SW480 (cell line): ENCODE data around the gene LPCAT1.
"Not testable (repeated sequence)": the region's sequence is repeated elsewhere in the genome, so short reads cannot be mapped to it uniquely, and the experiment has no call there.

Experiments used
- DNase-seq: peaks from one replicate; pipeline ENCODE4 v3.0.0-alpha.2; 2016; ENCODE audit warnings: low spot score

LPCAT1 gene

DNA sequence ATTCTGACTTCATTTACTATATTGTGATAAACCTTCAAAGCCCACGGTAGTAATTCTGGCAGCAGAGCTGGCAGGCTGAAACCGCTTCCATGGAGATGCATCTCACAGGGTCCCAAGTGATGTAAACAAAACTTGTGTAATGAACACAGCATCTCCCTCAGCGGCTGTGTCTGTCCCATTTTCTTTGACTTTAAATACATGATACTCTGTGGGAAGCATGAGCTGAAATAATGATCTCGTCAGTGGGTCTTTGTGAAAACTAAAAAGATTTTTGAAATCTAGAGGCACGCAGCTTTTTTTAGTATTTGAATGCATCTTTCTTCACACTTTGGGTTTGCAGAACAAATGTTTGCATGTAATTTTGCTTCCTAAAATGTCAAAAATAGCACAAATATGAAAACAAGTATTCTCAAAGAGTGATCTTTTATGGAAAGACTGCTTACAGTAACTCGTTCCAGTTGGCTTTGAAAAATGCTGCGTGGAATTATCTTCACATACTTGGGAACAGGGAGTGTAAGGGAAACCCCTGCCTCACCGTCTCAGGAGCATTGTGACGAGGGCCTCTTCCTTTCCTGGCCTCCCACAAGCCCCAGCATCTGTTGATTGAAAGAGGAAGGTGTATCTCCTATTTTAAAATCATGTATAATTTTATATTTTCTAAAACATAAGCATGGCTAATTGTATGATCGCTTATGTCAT, 18.1 kb upstream of the LPCAT1 start:
- DNase-seq = no peak

DNA sequence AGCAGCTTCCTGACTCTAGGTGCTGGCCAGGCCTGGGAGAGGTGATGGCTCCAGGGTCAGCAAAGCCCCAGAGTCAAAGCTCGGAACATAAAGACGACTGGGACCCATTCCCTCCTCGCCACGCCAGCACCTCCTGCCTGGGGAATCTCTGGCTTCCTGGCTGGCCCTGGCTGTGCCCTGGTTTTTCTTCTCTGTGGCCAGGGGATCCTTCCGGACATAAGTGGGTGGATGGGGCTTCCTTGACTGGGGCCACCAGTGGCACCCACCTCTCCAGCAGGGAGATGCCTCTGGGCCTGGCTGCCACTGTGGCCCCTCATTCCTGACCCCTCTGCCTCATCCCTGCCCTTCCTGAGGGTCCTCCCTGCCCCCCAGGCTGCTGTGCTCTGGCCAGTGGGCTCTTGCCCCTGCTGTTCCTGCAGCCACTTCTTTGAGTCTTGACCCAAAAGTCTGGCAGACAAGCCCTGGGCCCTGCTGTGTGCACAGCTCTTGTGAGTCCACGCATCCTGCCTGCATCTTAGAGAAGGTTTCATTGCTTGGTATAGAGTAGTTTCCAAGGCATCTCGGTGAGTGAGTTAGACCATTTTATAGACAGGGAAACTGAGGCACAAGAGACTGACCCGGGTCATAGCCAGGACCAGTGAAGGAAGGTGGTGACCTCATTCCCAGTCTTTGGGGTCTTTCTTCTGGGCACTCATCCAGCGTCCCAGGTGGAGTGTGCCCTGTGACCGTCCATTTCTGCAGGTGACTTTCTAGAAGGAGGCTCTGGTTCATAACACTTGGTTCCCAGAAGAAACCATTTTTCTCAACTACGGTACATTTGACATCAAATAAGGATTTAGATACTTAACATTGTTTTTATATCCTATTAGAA, 17.3 kb upstream of the LPCAT1 start:
- no peak for DNase-seq

DNA sequence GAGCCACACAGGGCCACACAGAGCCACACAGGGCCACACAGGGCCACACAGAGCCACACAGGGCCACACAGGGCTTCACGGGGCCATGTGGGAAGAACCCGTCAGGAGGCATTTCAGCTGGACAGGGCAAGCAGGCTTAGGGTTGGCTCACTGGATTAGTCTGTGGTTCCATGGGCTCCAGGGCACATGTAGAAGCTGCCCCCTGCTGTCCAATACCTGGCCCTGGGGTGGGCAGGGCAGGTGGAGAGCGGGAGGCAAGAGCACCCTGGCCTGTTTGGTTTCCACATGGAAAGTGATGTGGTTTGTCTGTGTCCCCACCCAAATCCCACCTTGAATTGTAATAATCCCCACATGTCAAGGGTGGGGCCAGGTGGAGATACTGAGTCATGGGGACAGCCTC, 16.4 kb upstream of the LPCAT1 start:
- no peak for DNase-seq

DNA sequence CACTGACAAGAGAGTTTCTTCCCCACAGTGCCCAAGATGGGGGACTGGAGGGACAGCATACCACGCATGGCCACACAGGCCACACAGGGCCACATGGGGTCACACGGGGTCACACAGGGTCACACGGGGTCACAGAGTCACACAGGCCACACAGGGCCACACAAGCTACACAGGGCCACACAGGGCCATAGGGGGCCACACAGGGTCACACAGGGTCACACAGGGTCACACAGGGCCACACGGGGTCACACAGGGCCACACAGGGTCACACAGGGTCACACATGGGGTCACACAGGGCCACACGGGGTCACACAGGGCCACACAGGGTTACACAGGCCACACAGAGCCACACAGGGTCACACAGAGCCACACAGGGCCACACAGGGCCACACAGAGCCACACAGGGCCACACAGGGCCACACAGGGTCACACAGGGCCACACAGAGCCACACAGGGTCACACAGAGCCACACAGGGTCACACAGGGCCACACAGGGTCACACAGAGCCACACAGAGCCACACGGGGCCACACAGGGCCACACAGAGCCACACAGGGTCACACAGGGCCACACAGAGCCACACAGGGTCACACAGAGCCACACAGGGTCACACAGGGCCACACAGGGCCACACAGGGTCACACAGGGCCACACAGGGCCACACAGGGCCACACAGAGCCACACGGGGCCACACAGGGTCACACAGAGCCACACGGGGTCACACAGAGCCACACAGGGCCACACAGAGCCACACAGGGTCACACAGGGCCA, 15.8 kb upstream of the LPCAT1 start:
- not testable (repeated sequence) for DNase-seq

DNA sequence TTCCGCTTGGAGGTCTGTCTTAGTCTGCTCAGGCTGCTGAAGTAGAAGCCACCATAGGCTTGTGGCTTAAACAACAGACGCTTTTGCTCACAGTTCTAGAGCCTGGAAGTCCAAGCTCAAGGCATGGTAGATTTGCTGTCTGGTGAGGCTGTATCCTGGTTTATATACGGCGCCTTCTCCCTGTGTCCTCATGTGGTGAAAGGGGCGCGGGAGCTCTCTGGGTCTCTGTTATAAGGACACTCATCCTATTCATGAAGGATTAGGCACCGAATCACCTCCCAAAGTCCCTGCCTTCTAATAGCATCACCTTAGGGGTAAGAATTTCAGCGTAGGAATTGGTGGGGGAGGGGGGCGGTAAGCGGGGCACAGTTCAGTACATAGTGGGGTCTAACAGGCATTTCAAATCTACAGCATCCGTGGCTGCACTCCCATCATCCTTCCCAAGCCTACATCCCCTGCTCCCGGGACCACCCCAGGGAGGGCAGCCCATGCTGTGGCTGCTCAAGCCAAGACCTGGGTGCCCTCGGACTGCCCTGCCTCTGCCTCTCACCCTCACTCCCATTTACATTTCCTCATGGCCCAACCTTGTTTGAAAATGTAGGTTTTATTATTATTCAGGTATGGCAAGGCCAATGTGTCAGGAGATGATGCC, 15.1 kb upstream of the LPCAT1 start:
- no peak for DNase-seq

DNA sequence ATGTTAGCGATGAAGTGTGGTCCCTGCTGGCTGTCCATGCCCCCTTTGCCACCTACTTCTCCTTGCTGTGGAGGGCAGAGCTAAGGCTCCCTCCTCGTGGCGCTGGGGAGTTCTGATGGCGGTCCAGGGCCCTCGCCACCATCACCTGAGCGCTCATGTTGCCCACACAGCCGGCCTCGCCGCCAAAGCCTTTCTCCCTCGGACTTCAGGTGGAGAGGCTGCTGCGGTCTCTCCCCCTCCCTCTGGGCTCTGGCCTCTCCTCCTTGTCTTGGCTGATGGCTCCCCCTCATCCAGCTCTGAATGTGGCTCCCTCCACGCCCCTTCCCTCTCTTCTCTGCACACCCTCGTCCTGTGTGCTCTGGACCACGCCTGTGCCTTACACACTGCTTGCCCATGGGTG, 14.5 kb upstream of the LPCAT1 start:
- DNase-seq = no peak

DNA sequence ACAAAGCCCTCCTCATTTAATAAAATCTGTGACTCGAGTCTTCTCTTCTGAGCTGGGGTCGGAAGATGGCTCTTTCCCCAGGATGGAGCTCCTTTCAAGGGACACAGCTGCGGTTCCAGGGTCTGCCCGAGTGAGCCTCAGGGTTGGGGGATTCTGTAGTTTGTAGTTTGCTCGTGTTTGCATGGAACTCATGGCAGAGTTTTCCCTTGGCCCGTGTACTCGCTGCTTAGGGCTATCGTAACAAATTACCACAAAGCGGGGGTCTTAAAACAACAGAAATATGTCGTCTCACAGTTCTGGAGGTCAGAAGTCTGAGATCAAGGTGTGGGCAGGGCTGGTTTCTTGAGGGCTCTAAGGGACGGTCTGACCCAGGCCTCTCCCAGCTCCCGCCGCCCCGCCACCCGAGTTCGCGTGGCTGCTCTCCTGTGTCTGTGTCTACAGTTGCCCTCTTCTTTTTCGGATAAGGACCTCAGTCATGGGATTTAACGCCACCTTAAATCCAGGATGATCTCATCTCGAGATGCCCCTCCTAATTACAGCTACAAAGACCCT, 13.9 kb upstream of the LPCAT1 start:
- DNase-seq = no peak

DNA sequence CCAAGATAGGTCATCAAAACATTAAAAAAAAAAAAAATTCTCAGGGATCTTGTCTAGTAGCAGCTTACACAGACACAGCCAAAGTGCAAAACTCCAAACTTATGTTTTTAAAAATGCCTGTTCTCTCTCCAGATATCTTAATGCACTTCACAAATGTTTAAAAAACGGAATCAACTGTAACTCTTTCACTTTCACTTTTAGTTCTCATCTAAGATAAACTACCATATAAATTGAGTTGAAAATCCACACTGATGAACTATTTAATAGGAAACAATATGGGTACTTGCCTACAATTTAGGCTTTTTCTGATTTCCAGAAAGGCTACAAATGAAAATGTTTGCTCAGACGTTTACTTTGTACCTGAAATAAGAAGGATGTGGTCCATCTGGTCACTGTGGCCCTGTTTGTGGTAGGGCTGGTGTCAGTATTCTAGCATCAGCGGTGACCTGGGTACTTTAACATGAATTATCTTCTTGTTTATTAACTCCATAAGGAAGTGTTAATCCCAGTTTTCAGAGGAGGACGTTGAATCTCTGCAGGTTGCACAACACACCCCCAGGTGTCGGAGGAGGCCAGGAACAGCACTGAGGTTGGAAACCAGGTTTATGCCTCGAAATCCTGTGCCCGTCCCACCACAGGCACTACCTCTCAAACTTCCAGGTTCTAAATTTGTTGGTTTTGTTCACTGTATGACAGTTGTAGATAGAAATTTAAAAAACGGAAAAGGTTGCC, 13.3 kb upstream of the LPCAT1 start:
- DNase-seq = no peak

DNA sequence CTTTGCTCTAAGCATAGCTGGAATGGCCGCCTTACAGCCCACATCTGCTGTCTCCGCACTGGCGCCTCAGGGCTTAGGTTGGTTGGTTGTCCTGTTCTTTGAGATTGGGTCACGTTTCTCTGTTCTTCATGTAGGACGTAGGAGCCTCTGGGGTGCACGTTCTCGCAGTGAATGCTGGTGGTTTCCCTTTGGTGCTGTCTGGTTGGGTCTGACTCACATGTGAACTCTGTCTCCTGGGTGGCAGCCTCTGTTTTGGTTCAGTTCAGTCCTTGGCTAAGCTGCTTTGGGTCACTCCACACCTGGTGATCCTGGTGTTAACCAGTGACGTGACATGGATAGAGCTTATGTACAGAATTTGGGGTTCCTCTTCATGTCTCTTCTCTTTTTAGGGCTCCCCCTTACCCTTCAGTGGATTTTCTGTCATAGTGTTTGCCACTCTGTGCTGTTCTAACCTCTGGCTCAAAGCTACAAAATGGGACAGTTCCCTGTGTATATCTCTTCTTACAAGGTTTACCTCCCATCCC, 12.6 kb upstream of the LPCAT1 start:
- no peak for DNase-seq

DNA sequence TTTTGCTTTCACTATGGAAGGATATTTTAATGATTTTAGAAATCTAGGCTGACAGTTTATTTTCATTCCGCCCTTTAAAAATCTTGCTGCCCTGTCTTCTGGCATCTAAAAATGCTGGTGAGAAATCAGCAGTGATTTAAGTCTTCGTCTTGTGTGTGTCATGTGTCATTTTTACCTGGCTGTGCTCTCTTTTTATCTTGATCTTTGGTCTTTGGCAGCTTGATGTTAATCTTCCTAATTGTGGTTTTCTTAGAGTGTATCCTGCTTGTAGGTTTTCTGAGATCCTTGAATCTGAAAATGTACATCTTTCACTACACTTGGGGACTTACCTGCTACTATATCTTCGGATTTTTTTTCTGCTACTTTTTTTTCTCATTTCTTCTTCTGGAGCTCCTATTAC, 11.9 kb upstream of the LPCAT1 start:
- DNase-seq = no peak

DNA sequence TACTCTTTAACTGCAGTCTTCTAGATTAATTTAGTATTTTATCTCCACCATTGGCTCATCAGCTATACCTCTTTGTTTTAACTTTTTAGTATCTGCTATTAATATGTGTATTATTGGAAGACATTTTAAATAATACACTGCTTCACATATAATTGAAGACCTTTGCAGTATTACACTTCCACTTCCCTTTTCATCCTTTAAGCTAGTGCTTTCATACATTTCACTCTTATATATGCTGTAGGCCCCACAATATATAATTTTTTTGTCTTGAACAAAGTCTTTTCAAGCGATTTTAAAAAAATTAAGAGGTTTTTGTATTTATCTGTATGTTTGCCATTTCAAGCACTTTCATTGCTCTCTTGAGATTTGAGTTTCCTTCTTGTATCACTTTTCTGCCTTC, 8.6 kb upstream of the LPCAT1 start:
- DNase-seq = no peak

DNA sequence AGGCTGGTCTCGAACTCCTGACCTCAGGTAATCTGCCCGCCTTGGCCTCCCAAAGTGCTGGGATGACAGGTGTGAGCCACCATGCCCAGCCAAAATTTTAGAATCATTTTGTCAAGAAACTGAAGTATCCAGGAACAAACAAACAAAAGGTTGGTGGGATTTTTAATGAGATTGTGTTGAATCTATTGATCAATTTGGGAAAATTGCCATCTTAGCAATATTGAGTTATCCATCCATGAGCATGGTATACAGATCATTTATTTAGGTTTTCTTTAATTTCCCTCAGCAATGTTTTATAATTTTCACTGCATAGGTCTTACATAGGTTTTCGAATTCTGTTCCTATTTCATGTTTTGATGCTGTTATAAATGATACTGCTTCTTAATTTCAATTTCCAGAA, 5.7 kb upstream of the LPCAT1 start:
- no peak for DNase-seq

DNA sequence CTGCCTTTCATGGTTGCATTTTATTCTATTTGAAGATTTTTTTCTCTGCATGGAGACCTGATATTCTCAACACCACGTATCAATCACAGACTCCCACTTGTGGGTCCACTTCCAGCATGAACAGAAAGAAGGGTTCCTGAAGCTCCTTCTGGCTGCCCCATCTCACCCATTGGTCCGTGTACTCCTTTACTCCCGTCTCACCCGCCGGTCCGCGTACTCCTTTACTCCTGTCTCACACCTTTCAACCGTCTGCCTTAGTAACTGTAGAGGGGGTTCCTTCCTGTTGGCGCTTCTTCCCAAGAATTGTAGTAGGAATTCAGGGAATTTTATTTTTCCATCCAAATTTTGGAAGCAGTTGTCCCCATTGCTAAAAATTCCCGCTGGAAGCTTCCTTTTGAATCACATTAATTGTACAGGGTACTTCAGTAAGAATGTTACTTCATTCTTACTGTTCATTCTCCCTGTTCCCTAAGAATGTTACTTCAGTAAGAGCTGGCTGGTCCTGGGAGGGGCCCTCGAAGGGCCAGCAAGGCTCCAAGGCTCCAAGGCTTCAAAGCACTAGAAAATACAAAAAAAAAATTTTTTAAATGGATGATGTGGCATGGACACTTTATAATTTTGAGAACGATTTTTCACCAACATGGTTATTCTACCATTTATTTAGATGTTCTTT, 3.9 kb upstream of the LPCAT1 start:
- DNase-seq = no peak

DNA sequence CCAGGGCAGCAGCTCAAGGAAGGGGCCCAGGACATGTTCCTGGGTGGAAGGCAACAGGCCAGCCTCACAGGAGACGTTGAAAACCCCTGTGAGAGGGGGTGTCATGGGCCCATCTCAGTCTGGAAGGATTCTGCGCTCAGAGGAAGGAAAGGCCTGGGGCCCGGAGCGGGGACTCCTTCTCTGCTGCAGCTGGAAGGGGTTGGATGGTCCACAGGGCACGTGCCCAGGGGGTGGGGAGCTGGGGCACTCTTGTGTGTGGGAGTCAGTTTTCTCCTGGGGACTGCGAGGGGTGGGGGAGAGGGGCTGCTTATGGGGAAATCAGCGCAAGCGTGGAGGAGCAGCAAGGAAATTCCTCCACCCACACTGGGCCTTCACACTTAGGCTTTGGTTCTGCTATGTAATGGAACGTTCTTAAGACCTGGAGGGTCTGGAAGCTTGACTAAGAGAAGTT, 2.9 kb upstream of the LPCAT1 start:
- DNase-seq = no peak

DNA sequence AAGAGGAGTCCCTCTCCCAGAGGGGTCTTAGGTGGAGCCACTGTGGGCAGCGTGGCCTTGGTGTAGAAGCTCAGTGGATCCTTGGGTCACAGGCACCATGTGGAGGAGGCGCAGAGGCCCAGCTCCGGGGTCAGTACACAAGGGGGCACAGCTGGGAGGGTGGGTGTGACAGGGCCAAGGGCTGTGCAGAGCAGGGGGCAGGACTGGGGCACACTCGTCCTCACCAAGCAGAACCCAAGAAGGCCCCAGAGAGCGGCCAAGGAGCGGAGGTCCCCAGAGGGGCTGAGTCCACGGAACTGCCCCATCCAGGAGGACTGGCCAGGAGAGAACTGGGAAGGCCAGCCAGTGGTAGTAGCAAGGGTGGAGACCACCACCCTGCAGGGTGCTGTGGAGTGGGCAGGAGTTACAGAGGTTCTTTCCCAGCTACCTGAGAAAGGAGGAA, 2.5 kb upstream of the LPCAT1 start:
- DNase-seq = no peak

DNA sequence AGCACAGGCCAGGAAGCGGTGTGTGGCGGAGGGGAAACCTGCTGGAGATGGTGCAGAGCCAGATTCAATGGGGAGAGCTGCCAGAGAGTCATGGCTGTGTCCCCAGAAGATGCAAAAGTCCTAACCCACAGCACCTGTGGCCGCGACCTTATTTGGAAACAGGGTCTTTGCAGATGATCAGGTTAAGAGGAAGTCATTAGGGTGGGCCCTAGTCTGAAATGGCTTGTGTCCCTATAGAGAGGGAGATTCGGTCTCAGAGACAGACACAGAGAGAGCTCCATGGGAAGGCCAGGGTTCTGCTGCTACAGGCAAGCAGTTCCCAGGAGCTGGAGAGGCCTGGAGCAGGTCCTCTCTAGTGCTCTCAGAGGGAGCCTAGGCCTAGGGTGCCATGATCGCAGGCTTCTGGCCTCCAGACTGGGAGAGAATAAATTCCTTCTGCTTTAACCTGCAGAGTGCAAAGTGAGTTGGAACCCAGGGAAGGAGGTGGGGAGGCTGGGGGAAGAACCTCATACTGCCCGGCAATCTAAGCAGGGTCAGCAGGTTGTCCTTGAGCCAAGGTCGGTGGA, 1.9 kb upstream of the LPCAT1 start:
- no peak for DNase-seq

DNA sequence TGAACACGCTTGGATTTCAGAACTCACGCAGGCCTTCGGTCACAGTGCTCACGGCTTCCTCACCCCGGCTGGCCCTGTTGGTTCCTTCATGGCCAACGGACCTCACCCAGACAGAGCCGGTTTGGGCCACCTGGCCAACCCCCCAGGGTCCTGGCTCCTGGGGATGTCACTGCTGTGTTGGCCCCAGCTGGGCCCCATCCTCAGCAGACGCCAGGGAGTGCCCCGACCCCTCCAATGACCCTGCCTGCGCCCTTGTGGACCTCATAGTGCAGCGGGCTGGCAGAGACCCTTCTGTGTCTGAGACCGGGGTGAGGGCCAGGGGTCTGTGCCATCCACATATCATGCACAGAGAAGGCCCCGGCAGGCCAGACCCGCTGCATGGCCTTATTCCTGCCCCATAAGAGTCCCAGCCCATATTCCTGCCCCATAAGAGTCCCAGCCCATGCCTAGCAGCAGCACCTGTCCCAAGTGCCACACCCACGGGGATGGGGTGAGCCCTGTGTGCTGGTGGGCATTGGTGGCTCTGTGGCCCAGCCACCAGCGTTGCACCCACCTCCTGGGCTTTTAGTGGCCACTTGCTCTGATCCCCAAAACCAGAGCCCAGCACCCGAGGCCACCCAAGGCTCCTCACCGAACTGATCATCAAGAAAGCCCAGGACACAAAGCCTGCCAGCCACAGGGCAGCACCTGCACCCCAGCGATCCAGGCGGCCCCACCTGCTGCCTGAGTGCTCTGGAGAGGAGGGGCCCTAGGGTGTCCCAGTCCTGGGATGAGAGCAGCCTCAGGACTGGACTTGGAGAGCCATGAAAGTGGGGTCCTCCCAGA, 1.3 kb upstream of the LPCAT1 start:
- DNase-seq = no peak

DNA sequence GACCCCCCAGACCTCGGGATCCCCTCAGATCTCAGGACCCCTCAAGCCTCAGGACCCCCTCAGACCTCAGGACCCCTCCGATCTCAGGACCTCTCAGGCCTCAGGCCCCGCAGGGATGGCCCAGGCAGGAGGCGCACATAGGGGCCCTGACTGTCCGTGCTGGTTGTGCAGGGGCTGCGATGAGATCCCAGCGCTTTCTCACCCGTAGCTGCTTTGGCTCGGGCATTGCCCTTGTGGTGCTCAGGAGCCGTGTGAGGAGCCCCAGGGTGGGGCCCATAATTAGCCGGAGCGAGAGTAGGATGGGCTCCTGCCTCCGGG, 680 bp upstream of the LPCAT1 start:
- DNase-seq = no peak

DNA sequence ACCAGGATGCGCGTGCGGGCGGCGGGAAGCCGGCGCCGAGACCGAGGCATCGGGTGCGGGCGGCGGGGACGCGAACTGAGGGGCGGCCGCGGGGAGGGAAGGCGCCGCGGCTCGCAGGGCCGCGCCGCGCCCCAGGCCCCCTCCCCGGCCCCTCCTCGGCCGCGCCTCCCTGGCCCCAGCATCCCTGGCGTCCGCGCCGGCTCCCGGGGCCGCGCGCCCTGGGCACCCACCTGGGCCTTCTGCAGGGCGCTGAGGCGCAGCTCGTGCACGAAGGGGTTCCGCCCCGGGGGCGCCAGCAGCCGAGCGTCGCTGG, 324 bp downstream of the LPCAT1 start:
- DNase-seq = no peak
